Cardiac fibroblast (primary cell): ENCODE measurements around the gene STIM1.
A peak's percentile ranks its signal among the peaks of the same experiment; 100 is the strongest.
"Not testable (repeated sequence)": the region's sequence is repeated elsewhere in the genome, so short reads cannot be mapped to it uniquely, and the experiment has no call there.

ENCODE experiments used
- DNase-seq, 2 donors: peaks; one replicate each; pipeline versions ENCODE4 v3.0.0 to v3.0.0-alpha.2; 2010; ENCODE audit warnings: low read depth in 2 of 2
- H3K4me3 ChIP-seq, 2 donors: replicated peaks in 1 of 2; 1 replicate in 1 of 2; 2 replicates in 1 of 2; pipeline ENCODE4 v1.5.1; 2011; ENCODE audit warnings: low read depth in 2 of 2, low read length in 2 of 2, mild to moderate bottlenecking in 2 of 2, moderate library complexity in 1 of 2
- TF ChIP-seq, protein P1 (sequence below): IDR thresholded peaks from one replicate; pipeline ENCODE4 v1.5.1; 2011; ENCODE audit warnings: low read depth, mild to moderate bottlenecking, low read length, inconsistent platforms

STIM1 gene

DNA sequence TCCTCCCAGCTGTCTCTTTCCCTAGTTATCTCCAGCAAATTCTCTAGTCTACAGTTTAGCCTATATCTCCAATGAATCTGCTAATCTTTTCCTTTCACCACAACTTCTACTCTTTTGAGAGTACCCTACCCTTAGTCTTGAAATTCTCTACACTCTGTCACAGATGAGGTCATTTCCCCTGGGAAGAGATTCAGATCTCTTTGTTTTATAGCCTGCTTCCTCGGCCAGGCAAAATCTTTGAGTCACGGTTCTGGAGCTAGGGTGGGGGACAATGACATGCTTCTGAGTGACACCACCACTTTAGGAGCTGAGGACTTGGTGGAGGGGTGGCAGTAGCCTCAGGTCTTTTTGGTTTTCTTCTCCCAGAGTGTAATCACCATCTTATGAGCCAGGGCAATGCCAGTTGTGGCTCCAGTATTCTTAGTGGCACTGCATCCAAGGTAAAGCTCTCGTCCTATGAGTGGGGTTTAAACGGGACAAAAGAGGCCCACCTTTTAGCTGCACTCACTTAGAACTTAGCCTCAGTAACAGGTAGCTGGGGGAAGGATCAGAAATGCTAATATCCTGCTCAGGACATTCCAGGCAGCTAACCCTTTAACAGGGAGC lies 140.6 kb downstream of the STIM1 start:
- TF ChIP-seq, protein P1, sequence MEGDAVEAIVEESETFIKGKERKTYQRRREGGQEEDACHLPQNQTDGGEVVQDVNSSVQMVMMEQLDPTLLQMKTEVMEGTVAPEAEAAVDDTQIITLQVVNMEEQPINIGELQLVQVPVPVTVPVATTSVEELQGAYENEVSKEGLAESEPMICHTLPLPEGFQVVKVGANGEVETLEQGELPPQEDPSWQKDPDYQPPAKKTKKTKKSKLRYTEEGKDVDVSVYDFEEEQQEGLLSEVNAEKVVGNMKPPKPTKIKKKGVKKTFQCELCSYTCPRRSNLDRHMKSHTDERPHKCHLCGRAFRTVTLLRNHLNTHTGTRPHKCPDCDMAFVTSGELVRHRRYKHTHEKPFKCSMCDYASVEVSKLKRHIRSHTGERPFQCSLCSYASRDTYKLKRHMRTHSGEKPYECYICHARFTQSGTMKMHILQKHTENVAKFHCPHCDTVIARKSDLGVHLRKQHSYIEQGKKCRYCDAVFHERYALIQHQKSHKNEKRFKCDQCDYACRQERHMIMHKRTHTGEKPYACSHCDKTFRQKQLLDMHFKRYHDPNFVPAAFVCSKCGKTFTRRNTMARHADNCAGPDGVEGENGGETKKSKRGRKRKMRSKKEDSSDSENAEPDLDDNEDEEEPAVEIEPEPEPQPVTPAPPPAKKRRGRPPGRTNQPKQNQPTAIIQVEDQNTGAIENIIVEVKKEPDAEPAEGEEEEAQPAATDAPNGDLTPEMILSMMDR: no peak
- DNase-seq: peak; percentile 31 to 84
- H3K4me3 ChIP-seq: no peak overlapping the region

DNA sequence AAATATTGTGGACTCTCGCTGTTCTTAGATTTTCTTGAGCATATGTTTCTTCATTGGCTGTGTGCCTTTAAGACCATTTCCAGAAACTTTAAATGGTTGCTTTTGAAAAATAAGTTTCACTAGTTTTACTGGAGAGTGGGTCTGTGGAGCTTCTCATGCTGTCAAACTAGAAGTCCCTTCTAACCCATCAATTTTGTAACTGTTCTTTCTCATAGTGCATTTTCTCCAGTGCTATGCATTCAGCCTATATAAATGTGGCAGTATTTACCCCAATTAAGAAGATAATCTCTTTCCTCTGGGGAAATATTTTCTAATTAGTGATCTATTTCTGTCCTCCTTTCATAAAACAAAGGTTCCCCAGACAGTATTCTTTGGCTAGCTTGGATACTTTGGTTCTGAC lies 141.2 kb downstream of the STIM1 start:
- no peak overlapping the region for H3K4me3 ChIP-seq
- no peak for DNase-seq
- TF ChIP-seq, protein P1: no peak

DNA sequence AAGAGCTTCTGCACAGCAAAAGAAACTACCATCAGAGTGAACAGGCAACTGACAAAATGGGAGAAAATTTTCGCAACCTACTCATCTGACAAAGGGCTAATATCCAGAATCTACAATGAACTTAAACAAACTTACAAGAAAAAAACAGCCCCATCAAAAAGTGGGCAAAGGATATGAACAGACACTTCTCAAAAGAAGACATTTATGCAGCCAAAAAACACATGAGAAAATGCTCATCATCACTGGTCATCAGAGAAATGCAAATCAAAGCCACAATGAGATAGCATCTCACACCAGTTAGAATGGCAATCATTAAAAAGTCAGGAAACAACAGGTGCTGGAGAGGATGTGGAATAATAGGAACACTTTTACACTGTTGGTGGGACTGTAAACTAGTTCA lies 149.3 kb downstream of the STIM1 start:
- H3K4me3 ChIP-seq, DNase-seq: not testable (repeated sequence)

DNA sequence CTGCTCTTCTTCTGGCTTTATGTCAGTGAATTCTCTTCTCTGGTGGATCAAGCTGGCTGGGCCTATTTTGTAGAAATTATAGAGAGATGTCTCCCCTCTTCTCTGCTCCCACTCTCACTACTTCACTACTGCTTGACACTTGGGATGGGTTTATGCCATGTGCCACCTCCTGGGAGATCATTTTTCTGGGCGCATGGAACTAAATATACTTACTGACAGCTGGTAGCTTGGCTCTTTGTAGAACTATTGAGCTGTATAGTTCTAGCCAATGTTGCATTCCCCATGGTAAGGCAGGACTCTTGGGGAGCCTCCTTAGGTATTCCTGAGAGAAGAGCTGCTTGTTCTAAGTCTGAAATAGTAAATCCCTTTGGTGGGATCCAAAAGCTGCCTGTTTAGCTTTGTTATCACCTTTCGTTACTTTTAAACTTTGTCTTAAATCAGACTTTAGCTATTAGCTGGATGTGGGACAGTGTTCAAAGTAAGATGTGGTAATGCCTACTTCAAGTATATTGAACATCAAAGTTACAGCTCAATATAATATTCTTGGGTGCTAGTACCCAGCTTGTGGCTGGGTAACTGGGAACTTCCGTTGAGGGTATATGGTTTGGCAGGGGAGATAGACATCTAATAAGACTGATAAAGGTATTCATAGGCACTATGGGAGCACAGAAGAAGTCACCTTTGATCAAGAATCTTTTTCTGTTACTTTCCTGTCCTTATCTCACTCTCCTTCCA lies 151.6 kb downstream of the STIM1 start:
- no peak for DNase-seq
- no peak overlapping the region for H3K4me3 ChIP-seq
- TF ChIP-seq, protein P1: no peak

DNA sequence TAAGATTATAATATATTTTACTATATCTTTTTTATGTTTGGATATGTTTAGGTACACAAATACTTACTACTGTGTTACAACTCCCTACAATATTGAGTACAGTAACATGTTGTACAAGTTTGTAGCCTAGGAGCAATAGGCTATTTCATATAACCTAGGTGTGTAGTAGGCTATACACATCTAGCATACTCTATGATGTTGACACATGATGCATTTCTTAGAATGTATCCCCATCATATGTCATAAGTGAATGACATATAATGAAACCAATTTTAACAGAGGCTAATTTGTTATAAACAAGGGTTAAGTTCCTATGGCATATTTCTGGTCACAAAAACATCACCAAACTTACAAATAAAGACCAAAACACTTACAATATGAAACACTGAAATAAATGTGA lies 152.7 kb downstream of the STIM1 start:
- TF ChIP-seq, protein P1: no peak
- H3K4me3 ChIP-seq: no peak overlapping the region
- no peak for DNase-seq

DNA sequence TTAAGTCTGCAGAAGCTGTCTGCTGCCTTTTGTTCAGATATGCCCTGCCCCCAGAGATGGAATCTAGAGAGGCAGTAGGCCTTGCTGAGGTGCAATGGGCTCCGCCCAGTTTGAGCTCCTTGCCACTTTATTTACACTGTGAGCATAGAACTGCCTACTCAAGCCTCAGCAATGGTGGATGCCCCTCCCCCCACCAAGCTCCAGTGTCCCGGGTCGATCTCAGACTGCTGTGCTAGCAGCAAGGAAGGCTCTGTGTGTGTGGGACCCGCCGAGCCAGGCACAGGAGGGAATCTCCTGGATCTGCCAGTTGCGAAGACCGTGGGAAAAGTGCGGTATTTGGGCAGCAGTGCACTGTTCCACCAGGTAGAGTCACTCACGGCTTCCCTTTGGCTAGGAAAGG lies 161.1 kb downstream of the STIM1 start:
- not testable (repeated sequence) for DNase-seq, H3K4me3 ChIP-seq

DNA sequence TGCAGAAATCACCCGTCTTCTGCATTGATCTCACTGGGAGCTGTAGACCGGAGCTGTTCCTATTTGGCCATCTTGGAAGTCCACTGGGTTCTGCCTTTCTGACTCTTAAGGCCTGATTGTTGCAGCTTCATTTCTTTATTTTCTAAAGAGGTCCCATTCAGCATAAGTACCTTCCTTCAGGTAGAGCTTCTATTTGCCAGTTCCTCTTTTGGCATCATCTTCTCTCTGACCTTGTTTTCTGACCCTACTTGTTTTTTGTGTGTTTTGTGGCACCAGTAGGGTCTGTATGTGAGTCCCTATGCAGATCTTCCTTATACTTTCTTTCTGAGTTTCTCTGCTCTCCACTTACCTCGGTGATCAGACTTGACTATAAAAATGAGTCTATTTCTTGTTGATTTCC lies 161.7 kb downstream of the STIM1 start:
- TF ChIP-seq, protein P1: no peak
- no peak for DNase-seq
- H3K4me3 ChIP-seq: no peak overlapping the region

DNA sequence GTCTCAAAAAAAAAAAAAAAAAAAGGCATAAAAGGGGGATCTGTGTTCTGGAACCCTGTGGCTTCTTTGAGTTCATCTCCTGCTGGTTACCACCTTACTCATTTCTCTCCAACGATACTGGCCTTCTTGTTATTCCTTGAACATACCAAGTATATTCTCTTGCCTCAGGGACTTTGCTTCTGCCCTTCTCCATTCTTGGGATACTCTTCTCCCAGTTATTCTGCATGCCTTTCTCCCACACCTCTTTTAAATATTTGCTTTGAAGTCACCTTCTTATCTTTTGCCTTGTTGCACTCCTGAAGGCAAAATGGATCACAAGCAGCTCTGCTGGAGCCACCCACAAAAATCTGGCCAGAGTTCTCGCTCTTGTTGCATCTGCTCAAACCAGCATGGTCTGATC lies 163.2 kb downstream of the STIM1 start:
- H3K4me3 ChIP-seq: no peak overlapping the region
- TF ChIP-seq, protein P1: no peak
- DNase-seq: no peak
